HG02973 (cell line): Measurements from ENCODE around the gene PADI4.

ENCODE experiments used
- ATAC-seq: cut with Tn5 transposase; IDR thresholded peaks from one replicate; pipeline ENCODE4 v1.9.1; 2021; ENCODE audit warnings: moderate library complexity; ENCODE audit not compliant: unreplicated experiment

PADI4 gene

GRCh38 chr1:17307946-17308345 is at the start of gene PADI4:
PADI4 (plus strand) TSS chr1:17308197; CDS start chr1:17308223, 26 bp downstream.
- ATAC-seq, result no peak

GRCh38 chr1:17258758-17259130 is 49.3 kb upstream of the PADI4 start:
- ATAC-seq, result no peak

GRCh38 chr1:17259233-17259873 is 48.6 kb upstream of the PADI4 start:
- ATAC-seq, result no peak

GRCh38 chr1:17260264-17260663 is 47.7 kb upstream of the PADI4 start:
- ATAC-seq, result no peak

- ATAC-seq, result no peak
Observed at GRCh38 chr1:17260738-17261137, 47.3 kb upstream of the PADI4 start.

GRCh38 chr1:17263936-17264335 is 44.1 kb upstream of the PADI4 start:
- no peak for ATAC-seq

- no peak for ATAC-seq
Observed at GRCh38 chr1:17264470-17264869, 43.5 kb upstream of the PADI4 start.

- ATAC-seq, result no peak
Observed at GRCh38 chr1:17265162-17265561, 42.8 kb upstream of the PADI4 start.

- no peak for ATAC-seq
Observed at GRCh38 chr1:17265950-17266349, 42.0 kb upstream of the PADI4 start.

- ATAC-seq, result no peak
Observed at GRCh38 chr1:17270891-17271765, 36.9 kb upstream of the PADI4 start.

- ATAC-seq, result no peak
Observed at GRCh38 chr1:17272066-17272465, 35.9 kb upstream of the PADI4 start.

- ATAC-seq, result no peak
Observed at GRCh38 chr1:17272646-17273045, 35.4 kb upstream of the PADI4 start.

GRCh38 chr1:17273096-17273495 is 34.9 kb upstream of the PADI4 start:
- ATAC-seq, result no peak

GRCh38 chr1:17274186-17275170 is 33.5 kb upstream of the PADI4 start:
- no peak for ATAC-seq

GRCh38 chr1:17276568-17276967 is 31.4 kb upstream of the PADI4 start:
- no peak for ATAC-seq

GRCh38 chr1:17277511-17278159 is 30.4 kb upstream of the PADI4 start:
- ATAC-seq, result no peak

- ATAC-seq, result no peak
Observed at GRCh38 chr1:17278996-17279830, 28.8 kb upstream of the PADI4 start.

GRCh38 chr1:17280436-17280835 is 27.6 kb upstream of the PADI4 start:
- no peak for ATAC-seq

GRCh38 chr1:17280894-17281293 is 27.1 kb upstream of the PADI4 start:
- no peak for ATAC-seq

- ATAC-seq, result no peak
Observed at GRCh38 chr1:17281775-17282181, 26.2 kb upstream of the PADI4 start.
